RWPE2 (cell line): ENCODE measurements around the gene STK39.

Experiments used
- ATAC-seq: fragments of 200-7000 bp; cut with Tn5 transposase; 3 replicates; pipeline ENCODE4 v1.9.1; 2021; ENCODE audit warnings: low read depth
- DNase-seq: peaks from one replicate; pipeline ENCODE4 v3.0.0-alpha.2; 2020; ENCODE audit warnings: low spot score
- H3K27ac ChIP-seq: fragments of 450-650 bp; 2 replicates; pipeline ENCODE4 v1.5.1; 2017; ENCODE audit warnings: mild to moderate bottlenecking; ENCODE audit not compliant: poor library complexity, severe bottlenecking
- H3K27me3 ChIP-seq: fragments of 250-450 bp; sonication (Bioruptor Pico); 2 replicates; pipeline ENCODE4 v1.5.1; 2021; ENCODE audit warnings: mild to moderate bottlenecking, moderate library complexity; ENCODE audit not compliant: insufficient read depth, poor library complexity, severe bottlenecking
- H3K36me3 ChIP-seq: fragments of 250-450 bp; sonication (Bioruptor Pico); 2 replicates; pipeline ENCODE4 v1.5.1; 2020; ENCODE audit warnings: low read depth, mild to moderate bottlenecking, moderate library complexity
- H3K4me1 ChIP-seq: fragments of 250-450 bp; sonication (Bioruptor Pico); 2 replicates; pipeline ENCODE4 v1.5.1; 2021; ENCODE audit warnings: mild to moderate bottlenecking, moderate library complexity; ENCODE audit not compliant: insufficient read depth, poor library complexity, severe bottlenecking
- H3K4me3 ChIP-seq: fragments of 250-450 bp; sonication (Bioruptor Pico); 2 replicates; pipeline ENCODE4 v1.5.1; 2021; ENCODE audit warnings: mild to moderate bottlenecking, moderate library complexity; ENCODE audit not compliant: severe bottlenecking
- H3K9me3 ChIP-seq: fragments of 250-450 bp; sonication (Bioruptor Pico); 2 replicates; pipeline ENCODE4 v1.5.1; 2021; ENCODE audit warnings: mild to moderate bottlenecking, moderate library complexity; ENCODE audit not compliant: severe bottlenecking
- CTCF ChIP-seq: fragments of 450-650 bp; IDR thresholded peaks from one replicate; pipeline ENCODE4 v1.5.1; 2017; ENCODE audit warnings: mild to moderate bottlenecking, moderate library complexity; ENCODE audit not compliant: poor library complexity, severe bottlenecking

Gene STK39

GRCh38 chr2:168062936-168063335 is 184.5 kb downstream of the STK39 start:
- Histone ChIP-seq H3K36me3 (peaks cover 19% of the 10 kb centered on the region; the same call in 1 of the 2 replicates), H3K27ac (no peak overlapping the region), H3K27me3 (no peaks in the 10 kb centered on the region), H3K9me3 (no peaks in the 10 kb centered on the region), H3K4me1 (no peaks in the 10 kb centered on the region), H3K4me3 (no peak overlapping the region)
- DNase-seq (no peak), ATAC-seq (no peak)
- no peak for TF ChIP-seq CTCF

- TF ChIP-seq CTCF: no peak
- ATAC-seq: no peak
- Histone ChIP-seq H3K9me3 (no peaks in the 10 kb centered on the region), H3K27ac (no peak overlapping the region), H3K4me1 (no peaks in the 10 kb centered on the region), H3K27me3 (no peaks in the 10 kb centered on the region), H3K36me3 (peaks cover 19% of the 10 kb centered on the region; the same call in 1 of the 2 replicates), H3K4me3 (no peak overlapping the region)
- no peak for DNase-seq
Measured at GRCh38 chr2:168062054-168062453, 185.3 kb downstream of the STK39 start.

- H3K4me1 ChIP-seq: no peaks in the 10 kb centered on the region
- no peak for DNase-seq
- no peak overlapping the region for H3K4me3 ChIP-seq
- H3K36me3 ChIP-seq: peaks cover 19% of the 10 kb centered on the region; the same call in 1 of the 2 replicates
- no peak overlapping the region for H3K27ac ChIP-seq
- TF ChIP-seq CTCF: no peak
- no peaks in the 10 kb centered on the region for H3K27me3 ChIP-seq
- ATAC-seq: no peak
- H3K9me3 ChIP-seq: no peaks in the 10 kb centered on the region
Measured at GRCh38 chr2:168060986-168061750, 186.2 kb downstream of the STK39 start.

- no peaks in the 10 kb centered on the region for H3K27me3 ChIP-seq
- TF ChIP-seq CTCF: no peak
- no peaks in the 10 kb centered on the region for H3K9me3 ChIP-seq
- ATAC-seq: no peak
- H3K4me3 ChIP-seq: no peak overlapping the region
- no peak overlapping the region for H3K27ac ChIP-seq
- H3K36me3 ChIP-seq: peaks cover 19% of the 10 kb centered on the region; the same call in 1 of the 2 replicates
- H3K4me1 ChIP-seq: no peaks in the 10 kb centered on the region
- DNase-seq: no peak
Measured at GRCh38 chr2:168059758-168060157, 187.6 kb downstream of the STK39 start.

GRCh38 chr2:168058675-168059074 is 188.7 kb downstream of the STK39 start:
- no peaks in the 10 kb centered on the region for H3K27me3 ChIP-seq
- no peak for TF ChIP-seq CTCF
- DNase-seq: no peak
- no peak overlapping the region for H3K4me3 ChIP-seq
- no peak overlapping the region for H3K27ac ChIP-seq
- no peak for ATAC-seq
- H3K36me3 ChIP-seq: peaks cover 19% of the 10 kb centered on the region; the same call in 1 of the 2 replicates
- H3K9me3 ChIP-seq: no peaks in the 10 kb centered on the region
- H3K4me1 ChIP-seq: no peaks in the 10 kb centered on the region
